Measurements from ENCODE around the gene RHOV.
A peak's percentile ranks its signal among the peaks of the same experiment; 100 is the strongest.

Gene RHOV

DNA sequence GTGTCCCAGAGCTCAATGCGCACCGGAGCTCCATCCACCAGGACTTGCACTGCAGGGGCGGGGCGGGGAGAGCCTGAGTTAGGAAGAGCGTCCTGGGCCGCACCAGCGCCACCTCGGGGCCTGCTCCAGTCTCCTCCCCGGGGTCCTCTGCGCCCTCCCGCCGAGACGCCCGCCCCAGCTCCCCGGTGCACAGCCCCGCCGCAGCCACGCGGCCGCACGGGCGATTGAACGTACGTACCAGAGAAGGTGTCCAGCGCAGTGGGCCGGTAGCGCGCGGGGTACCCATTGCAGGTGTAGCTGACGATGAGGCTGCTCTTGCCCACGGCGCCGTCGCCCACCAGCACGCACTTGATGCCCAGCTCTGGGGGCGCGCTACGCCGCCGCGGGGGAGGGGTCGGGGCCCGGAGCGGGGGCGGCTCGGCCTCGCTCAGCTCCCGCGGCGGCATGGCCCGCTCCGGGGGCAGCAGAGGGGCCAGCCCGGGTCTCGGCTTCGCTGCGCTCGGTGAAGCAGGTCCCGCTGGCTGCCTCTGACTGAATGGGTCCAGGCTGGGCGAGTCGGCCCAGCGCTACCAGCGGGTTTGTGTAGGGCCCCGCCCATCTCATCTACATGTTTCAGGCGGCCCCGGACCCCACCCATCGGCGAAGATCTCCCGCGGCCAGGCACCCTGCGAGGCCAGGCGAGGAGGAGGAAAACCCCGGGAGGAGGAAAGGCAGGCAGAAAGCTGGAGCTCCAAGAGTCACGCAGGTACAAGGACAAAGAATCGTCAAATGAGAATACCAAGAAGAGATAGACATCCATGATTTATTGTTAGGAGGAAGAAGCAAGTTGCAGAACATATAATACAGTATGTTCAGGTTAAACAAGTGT lies at the start of gene RHOV:
TSS of gene RHOV (minus strand) at position 541 of the 868 bp plus-strand sequence. CDS start at position 446, 95 bp downstream.
- intact Hi-C loops (cut with DNase I) = no loop called here
- DNase-seq = peak in 9 of 10 donors; percentile 39 to 95 (median 70)

DNA sequence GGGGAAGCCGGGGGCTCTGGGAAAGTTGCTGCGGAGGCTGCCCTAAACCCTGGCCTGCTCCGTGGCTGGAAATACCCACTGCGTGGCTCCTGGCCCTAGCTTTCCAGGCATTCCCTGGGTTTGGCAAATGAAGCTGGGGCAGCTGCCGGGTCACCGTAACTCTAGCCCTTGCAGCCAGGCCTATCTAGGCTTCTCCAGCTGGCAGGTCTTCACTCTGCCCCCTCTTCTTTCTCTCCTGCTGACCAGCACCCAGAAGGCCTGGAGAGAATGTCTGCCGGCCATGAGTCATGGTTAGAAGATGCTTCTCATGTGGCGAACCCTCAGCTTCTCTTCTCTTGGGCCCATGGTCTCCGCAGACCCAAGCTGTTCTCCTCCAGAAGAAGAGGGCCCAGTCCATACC lies 49.5 kb upstream of the RHOV start:
- intact Hi-C loops (cut with DNase I) = no loop called here
- peak in 1 of 10 donors; percentile 63 for DNase-seq

DNA sequence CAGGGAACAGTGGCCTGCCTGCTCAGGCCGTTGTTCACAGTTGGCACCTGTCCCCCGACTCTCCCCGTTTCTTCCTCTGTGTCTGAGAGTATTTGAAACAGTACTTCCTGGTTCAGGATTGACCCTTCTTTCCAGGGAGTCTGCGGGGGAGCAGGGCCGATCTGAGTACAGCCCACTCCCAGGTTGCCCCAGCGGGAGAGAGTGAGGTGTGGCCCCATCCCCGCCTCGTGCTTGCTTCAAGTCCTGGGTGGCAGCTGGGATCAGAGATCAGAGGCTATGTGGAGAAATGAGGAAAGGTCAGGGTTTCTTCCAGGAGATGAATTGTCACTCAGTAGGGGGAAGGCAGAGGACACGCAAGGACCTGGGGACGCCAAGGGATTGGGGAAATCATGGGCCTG lies 48.6 kb upstream of the RHOV start:
- intact Hi-C loops (cut with DNase I) = no loop called here
- DNase-seq = no peak

DNA sequence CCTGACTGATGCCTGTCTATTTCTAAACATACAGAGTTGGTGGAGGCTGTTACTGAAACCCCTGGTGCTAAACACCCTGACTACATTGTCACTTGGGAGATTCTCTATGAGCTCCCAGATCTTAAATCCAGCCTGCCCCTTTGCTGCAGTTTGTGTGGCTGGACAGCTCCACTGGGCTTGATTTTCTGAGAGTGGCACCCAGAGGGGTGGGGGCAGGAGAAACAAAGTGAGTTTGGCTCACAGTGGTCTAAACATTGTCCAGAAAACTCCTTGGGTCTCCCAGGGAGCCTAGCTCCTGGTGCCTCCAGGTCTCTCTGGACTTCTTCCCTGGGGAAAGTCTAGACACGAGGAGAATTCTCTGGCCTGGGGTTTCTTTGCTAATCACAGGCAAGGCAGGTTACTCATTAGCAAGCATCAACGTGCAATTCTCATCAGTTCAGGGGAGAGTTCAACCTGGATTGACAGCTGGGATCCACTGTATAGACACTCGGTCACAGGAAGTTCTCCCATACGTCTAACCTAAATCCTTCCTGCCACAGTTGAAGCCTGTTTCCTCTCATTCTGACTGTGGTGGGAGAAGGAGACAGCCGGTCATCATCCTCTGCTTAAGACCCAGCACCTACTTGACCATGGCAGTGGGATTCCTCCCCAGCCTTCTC lies 48.0 kb upstream of the RHOV start:
- intact Hi-C loops (cut with DNase I) = no loop called here
- no peak for DNase-seq

DNA sequence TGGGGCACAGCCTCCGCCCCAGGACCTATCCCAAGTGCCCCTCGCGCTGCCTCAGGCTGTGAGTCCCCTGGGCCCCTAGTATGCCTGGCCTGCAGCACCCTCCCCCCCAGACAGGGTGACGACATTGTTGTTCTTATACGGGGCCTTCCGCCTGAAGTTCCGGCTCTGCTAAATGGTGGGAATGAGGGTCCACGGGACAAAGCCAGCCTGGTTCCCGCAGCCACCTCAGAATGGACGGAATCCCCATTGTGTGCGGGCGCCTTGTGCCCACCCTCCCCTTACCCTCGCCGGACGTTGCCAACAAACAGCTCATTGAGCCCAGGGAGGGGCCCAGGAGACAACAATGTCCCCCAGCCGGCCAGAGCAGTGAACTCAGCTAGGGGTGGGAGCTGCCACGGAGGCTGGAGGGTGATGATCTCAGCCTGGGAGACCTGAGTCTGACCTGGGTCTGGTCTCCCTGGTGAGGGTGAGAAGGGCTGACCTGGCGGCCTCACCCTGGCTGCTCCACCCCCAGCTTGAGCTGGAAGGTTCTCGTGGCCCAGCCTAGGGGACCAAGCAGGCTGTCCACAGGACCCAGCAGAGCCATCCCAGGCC lies 44.9 kb upstream of the RHOV start:
- DNase-seq = no peak
- intact Hi-C loops (cut with DNase I) = no loop called here

DNA sequence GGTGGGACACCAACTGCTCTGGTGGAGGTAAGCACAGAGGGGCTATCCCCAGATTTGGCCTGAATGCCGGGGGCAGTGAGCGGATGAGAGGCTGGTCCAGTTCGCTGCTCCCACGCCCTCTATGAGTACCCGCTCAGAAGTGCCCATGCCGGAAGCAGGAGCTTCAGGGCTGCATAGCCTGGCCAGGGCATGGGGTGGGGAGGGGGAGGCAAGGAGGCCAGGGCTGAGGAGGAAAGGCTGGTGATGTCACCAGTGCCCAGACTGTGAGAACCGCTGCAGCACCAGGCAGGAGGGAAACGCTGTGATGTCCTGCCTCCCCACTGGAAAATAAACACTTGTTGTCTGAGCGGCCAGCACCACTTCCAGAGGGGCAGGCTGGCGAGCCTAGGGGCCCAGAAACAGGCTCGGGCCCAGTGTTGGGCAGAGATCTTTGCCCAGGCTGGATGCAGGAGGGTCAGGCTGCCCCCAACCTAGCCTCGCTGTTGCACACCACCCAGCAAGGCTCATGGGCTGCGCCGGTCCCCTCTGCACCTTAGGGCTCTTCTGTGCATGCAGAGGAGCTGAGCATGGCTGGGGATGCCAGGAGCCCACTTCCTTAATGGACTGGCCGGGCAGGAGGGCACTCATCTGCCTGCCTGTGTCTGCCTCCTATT lies 44.2 kb upstream of the RHOV start:
- DNase-seq = no peak
- intact Hi-C loops (cut with DNase I) = no loop called here

DNA sequence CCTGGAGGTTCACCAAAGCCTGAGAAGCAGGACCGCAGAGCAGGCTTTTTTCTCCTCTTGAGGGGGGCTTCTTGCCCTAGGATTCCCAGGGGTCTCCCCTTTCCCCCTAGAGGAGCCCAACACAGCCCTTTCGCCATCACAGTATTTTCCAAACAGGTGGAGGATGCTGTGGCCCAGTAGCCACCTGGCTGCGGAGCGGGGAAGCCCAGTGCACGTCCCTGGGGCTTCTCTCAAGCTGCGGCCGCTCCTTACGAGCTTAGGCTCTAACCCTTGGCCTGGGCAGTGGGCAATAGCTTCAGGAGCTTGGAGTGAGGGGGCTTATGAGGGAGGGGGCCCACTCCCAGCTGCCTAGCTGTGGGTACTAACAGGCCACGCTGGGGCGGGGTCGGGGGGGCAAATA lies 43.6 kb upstream of the RHOV start:
- intact Hi-C loops (cut with DNase I) = no loop called here
- peak in 1 of 10 donors; percentile 72 for DNase-seq

DNA sequence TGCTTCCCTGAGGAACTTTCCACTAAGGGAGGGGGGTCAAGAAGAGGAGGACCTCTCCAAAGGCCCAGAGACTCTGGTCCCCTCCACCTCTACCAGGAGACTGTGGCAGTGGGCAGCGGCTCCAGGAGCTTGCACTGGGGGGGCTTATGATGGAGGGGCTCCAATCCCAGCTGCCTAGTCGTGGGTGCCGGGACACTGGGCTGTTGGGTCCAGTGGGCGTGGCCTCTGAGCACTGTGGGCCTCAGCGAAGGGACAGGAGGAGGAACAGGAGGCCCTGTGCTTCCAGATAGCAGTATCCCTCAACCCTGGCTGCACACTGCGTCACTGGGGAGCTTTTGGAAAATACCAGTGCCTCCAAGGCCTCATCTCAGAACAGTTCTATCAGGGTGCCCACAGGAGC lies 41.6 kb upstream of the RHOV start:
- intact Hi-C loops (cut with DNase I) = no loop called here
- no peak for DNase-seq

- intact Hi-C loops (cut with DNase I) = no loop called here
- DNase-seq = no peak
Measured at GRCh38 chr15:40915116-40915661, 41.2 kb upstream of the RHOV start.

- no peak for DNase-seq
- intact Hi-C loops (cut with DNase I) = no loop called here
Measured at GRCh38 chr15:40914486-40914885, 40.5 kb upstream of the RHOV start.

DNA sequence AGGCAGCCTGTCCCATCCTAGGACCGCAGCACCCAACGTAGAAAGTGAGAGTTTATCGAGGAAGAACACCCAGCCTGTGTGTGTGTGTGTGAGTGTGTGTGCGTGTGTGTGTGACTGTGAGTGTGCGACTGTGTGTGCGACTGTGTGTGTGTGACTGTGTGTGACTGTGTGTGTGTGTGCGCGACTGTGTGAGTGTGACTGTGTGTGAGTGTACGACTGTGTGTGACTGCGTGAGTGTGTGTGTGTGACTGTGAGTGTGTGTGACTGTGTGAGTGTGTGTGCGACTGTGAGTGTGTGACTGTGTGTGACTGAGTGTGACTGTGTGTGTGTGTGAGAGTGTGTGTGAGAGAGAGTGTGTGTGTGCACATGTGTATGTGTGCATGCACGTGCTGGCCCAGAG lies 40.0 kb upstream of the RHOV start:
- no peak for DNase-seq
- intact Hi-C loops (cut with DNase I) = no loop called here

DNA sequence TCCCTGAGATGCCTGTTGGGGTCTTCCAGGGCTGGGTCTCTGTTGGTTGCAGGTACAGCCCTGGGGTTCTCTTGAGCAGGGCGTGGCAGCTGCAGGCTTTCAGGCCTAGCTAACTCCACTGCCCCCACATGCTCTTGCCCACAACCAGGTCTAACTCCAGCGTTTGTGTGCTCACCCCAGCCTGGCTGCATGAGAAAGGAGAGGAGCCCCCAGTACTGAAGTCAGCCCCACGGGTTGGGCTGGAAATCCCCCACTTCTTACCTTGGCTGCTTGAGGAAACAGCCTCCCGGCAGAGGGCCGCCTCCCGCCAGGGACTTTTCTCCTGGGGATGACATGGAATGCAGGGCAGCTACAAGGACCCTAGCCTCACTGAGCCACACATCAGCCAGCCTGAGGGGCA lies 38.4 kb upstream of the RHOV start:
- DNase-seq = no peak
- intact Hi-C loops (cut with DNase I) = no loop called here

GRCh38 chr15:40911693-40912092 lies 37.7 kb upstream of the RHOV start:
- DNase-seq = no peak
- intact Hi-C loops (cut with DNase I) = no loop called here

GRCh38 chr15:40911141-40911540 lies 37.1 kb upstream of the RHOV start:
- intact Hi-C loops (cut with DNase I) = no loop called here
- no peak for DNase-seq

- intact Hi-C loops (cut with DNase I) = no loop called here
- no peak for DNase-seq
Measured at GRCh38 chr15:40909662-40910630, 35.9 kb upstream of the RHOV start.

GRCh38 chr15:40908095-40908494 lies 34.1 kb upstream of the RHOV start:
- intact Hi-C loops (cut with DNase I) = no loop called here
- DNase-seq = no peak

GRCh38 chr15:40906991-40907802 lies 33.2 kb upstream of the RHOV start:
- intact Hi-C loops (cut with DNase I) = no loop called here
- DNase-seq = peak in 3 of 10 donors; percentile 39 to 82 (median 52)

- intact Hi-C loops (cut with DNase I) = no loop called here
- peak in 7 of 10 donors; percentile 46 to 91 (median 56) for DNase-seq
Measured at GRCh38 chr15:40906091-40906990, 32.3 kb upstream of the RHOV start.
